ENCODE data around the gene ENTHD1.

ENTHD1 gene

DNA sequence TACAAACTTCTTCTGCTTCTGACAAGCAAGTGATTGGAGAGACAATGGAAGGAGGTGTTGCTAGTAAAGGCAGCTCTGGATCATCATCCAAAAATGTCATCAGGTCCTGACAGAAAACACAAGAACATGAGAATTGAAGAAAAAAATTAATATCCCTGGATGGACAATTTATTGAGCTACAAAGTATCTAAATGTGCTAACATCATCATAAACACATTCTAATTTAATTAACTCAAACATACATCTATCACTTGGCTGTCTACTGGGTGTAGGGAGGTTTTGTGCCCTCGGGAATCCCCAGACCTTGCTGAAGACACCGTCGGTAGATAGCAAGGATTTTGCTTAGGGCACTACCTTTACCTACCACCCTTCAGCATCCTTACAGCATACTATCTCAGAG, 72.6 kb downstream of the ENTHD1 start (continued):
- TF ChIP-seq, protein P1, sequence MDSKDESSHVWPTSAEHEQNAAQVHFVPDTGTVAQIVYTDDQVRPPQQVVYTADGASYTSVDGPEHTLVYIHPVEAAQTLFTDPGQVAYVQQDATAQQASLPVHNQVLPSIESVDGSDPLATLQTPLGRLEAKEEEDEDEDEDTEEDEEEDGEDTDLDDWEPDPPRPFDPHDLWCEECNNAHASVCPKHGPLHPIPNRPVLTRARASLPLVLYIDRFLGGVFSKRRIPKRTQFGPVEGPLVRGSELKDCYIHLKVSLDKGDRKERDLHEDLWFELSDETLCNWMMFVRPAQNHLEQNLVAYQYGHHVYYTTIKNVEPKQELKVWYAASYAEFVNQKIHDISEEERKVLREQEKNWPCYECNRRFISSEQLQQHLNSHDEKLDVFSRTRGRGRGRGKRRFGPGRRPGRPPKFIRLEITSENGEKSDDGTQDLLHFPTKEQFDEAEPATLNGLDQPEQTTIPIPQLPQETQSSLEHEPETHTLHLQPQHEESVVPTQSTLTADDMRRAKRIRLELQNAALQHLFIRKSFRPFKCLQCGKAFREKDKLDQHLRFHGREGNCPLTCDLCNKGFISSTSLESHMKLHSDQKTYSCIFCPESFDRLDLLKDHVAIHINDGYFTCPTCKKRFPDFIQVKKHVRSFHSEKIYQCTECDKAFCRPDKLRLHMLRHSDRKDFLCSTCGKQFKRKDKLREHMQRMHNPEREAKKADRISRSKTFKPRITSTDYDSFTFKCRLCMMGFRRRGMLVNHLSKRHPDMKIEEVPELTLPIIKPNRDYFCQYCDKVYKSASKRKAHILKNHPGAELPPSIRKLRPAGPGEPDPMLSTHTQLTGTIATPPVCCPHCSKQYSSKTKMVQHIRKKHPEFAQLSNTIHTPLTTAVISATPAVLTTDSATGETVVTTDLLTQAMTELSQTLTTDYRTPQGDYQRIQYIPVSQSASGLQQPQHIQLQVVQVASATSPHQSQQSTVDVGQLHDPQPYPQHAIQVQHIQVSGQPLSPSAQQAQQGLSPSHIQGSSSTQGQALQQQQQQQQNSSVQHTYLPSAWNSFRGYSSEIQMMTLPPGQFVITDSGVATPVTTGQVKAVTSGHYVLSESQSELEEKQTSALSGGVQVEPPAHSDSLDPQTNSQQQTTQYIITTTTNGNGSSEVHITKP (tag by site-specific recombination; IDR thresholded peaks at IDR 0.05), result no peak
- no peak for TF ChIP-seq ZNF354C (tag by site-specific recombination; IDR thresholded peaks at IDR 0.05; ENCODE audit: borderline replicate concordance, low read depth)
- no peak for TF ChIP-seq ZNF792 (tag by site-specific recombination; IDR thresholded peaks at IDR 0.05)

DNA sequence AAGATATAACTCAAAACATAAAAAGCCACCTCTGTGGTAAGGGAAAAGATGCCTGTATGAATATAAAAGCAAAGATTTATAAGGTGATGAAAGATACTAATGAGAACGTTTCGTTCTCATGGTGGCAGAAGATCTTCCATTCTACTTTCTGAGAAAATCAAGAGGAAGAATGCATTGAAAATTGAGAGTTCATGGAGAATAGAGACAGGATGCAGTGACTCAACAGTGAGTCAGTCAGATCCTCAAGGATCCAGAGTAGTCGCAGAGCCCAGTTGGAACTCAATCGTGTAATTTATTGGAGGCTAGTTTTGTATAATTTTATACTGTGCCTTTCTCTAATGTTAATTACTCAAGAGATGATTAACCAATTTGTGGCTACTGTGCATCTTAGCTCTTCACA, 73.3 kb downstream of the ENTHD1 start:
- ChIA-PET POLR2A (no interaction called here), CTCF (interaction anchor here (1.0 kb wide), 1 partner anchor 205 kb away, joined by 5 read pairs; no protein-coding TSS in a partner anchor)
- H3K9me3 ChIP-seq (ENCODE audit: control insufficient read depth, insufficient read depth, low read depth, low read length), result no peaks in the 10 kb centered on the region
- no peak overlapping the region for H3K27ac ChIP-seq (ENCODE audit: extremely low read depth, low read depth, low read length)
- no peaks in the 10 kb centered on the region for H3K4me1 ChIP-seq (ENCODE audit: control insufficient read depth, insufficient read depth, low read length)
- TF ChIP-seq, protein P2, sequence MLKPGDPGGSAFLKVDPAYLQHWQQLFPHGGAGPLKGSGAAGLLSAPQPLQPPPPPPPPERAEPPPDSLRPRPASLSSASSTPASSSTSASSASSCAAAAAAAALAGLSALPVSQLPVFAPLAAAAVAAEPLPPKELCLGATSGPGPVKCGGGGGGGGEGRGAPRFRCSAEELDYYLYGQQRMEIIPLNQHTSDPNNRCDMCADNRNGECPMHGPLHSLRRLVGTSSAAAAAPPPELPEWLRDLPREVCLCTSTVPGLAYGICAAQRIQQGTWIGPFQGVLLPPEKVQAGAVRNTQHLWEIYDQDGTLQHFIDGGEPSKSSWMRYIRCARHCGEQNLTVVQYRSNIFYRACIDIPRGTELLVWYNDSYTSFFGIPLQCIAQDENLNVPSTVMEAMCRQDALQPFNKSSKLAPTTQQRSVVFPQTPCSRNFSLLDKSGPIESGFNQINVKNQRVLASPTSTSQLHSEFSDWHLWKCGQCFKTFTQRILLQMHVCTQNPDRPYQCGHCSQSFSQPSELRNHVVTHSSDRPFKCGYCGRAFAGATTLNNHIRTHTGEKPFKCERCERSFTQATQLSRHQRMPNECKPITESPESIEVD (tag by site-specific recombination; IDR thresholded peaks at IDR 0.05), result no peak
- TF ChIP-seq ZNF391 (tag by site-specific recombination; IDR thresholded peaks at IDR 0.05; ENCODE audit: borderline replicate concordance, low read depth), result no peak
- TF ChIP-seq SP3 (tag by site-specific recombination; IDR thresholded peaks at IDR 0.05), result no peak
- 0 out of 2 replicates have a peak, but pooled peaks have one; percentile 23 for TF ChIP-seq ZBTB17 (tag by site-specific recombination; IDR thresholded peaks at IDR 0.05)
- peak; percentile 65 for TF ChIP-seq PRDM1 (tag by site-specific recombination; IDR thresholded peaks at IDR 0.05)
- no peak overlapping the region for H3K4me3 ChIP-seq (ENCODE audit: low read depth, low read length)
- no peaks in the 10 kb centered on the region for H3K36me3 ChIP-seq (ENCODE audit: control insufficient read depth in 2 of 2, insufficient read depth in 1 of 2, low read length in 2 of 2)

DNA sequence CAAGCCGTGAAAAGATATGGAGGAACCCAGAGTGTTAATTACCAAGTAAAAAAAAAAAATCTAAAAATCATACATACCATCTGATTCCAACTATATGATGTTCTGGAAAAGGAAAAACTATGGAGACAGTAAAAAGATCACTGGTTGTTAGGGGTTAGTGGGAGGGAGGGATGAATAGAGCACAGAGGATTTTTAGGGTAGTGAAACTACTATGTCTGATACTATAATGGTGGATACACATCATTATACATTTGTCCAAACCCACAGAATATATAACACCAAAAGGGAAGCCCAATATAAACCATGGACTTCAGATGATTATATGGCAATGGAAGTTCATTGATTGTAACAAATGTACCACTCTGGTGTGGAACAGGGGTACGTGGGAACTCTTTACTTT, 74.1 kb downstream of the ENTHD1 start:
- Histone ChIP-seq H3K4me3 (ENCODE audit: low read depth, low read length) (no peak overlapping the region), H3K27ac (ENCODE audit: extremely low read depth, low read depth, low read length) (no peak overlapping the region), H3K4me1 (ENCODE audit: control insufficient read depth, insufficient read depth, low read length) (no peaks in the 10 kb centered on the region), H3K36me3 (ENCODE audit: control insufficient read depth in 2 of 2, insufficient read depth in 1 of 2, low read length in 2 of 2) (no peaks in the 10 kb centered on the region), H3K9me3 (ENCODE audit: control insufficient read depth, insufficient read depth, low read depth, low read length) (no peaks in the 10 kb centered on the region)
- POLR2A ChIA-PET, result no interaction called here
- CTCF ChIA-PET, result interaction anchor here (0.5 to 1.6 kb wide), 6 partner anchors 9 to 284 kb away, joined by 3 to 6 read pairs (median 3); no protein-coding TSS in a partner anchor
- TF ChIP-seq ZNF529 (tag by site-specific recombination; IDR thresholded peaks at IDR 0.05; ENCODE audit: insufficient replicate concordance), result no peak
- no peak for TF ChIP-seq ZNF169 (tag by site-specific recombination; IDR thresholded peaks at IDR 0.05)
- TF ChIP-seq, protein P3, sequence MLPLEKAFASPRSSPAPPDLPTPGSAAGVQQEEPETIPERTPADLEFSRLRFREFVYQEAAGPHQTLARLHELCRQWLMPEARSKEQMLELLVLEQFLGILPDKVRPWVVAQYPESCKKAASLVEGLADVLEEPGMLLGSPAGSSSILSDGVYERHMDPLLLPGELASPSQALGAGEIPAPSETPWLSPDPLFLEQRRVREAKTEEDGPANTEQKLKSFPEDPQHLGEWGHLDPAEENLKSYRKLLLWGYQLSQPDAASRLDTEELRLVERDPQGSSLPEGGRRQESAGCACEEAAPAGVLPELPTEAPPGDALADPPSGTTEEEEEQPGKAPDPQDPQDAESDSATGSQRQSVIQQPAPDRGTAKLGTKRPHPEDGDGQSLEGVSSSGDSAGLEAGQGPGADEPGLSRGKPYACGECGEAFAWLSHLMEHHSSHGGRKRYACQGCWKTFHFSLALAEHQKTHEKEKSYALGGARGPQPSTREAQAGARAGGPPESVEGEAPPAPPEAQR (tag by site-specific recombination; IDR thresholded peaks at IDR 0.05), result no peak
- no peak for TF ChIP-seq ZNF157 (tag by site-specific recombination; IDR thresholded peaks at IDR 0.05)
- TF ChIP-seq, protein P4, sequence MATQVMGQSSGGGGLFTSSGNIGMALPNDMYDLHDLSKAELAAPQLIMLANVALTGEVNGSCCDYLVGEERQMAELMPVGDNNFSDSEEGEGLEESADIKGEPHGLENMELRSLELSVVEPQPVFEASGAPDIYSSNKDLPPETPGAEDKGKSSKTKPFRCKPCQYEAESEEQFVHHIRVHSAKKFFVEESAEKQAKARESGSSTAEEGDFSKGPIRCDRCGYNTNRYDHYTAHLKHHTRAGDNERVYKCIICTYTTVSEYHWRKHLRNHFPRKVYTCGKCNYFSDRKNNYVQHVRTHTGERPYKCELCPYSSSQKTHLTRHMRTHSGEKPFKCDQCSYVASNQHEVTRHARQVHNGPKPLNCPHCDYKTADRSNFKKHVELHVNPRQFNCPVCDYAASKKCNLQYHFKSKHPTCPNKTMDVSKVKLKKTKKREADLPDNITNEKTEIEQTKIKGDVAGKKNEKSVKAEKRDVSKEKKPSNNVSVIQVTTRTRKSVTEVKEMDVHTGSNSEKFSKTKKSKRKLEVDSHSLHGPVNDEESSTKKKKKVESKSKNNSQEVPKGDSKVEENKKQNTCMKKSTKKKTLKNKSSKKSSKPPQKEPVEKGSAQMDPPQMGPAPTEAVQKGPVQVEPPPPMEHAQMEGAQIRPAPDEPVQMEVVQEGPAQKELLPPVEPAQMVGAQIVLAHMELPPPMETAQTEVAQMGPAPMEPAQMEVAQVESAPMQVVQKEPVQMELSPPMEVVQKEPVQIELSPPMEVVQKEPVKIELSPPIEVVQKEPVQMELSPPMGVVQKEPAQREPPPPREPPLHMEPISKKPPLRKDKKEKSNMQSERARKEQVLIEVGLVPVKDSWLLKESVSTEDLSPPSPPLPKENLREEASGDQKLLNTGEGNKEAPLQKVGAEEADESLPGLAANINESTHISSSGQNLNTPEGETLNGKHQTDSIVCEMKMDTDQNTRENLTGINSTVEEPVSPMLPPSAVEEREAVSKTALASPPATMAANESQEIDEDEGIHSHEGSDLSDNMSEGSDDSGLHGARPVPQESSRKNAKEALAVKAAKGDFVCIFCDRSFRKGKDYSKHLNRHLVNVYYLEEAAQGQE (tag by site-specific recombination; IDR thresholded peaks at IDR 0.05), result no peak
- TF ChIP-seq GFI1B (tag by site-specific recombination; IDR thresholded peaks at IDR 0.05), result no peak
- no peak for TF ChIP-seq ZNF121 (tag by site-specific recombination; IDR thresholded peaks at IDR 0.05)
- TF ChIP-seq, protein P5, sequence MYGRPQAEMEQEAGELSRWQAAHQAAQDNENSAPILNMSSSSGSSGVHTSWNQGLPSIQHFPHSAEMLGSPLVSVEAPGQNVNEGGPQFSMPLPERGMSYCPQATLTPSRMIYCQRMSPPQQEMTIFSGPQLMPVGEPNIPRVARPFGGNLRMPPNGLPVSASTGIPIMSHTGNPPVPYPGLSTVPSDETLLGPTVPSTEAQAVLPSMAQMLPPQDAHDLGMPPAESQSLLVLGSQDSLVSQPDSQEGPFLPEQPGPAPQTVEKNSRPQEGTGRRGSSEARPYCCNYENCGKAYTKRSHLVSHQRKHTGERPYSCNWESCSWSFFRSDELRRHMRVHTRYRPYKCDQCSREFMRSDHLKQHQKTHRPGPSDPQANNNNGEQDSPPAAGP (tag by site-specific recombination; IDR thresholded peaks at IDR 0.05), result no peak
- TF ChIP-seq, protein P6, sequence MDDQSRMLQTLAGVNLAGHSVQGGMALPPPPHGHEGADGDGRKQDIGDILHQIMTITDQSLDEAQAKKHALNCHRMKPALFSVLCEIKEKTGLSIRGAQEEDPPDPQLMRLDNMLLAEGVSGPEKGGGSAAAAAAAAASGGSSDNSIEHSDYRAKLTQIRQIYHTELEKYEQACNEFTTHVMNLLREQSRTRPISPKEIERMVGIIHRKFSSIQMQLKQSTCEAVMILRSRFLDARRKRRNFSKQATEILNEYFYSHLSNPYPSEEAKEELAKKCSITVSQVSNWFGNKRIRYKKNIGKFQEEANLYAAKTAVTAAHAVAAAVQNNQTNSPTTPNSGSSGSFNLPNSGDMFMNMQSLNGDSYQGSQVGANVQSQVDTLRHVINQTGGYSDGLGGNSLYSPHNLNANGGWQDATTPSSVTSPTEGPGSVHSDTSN (CRISPR knock-in tag; IDR thresholded peaks at IDR 0.05), result no peak
- no peak for TF ChIP-seq OVOL3 (tag by site-specific recombination; IDR thresholded peaks at IDR 0.05)
- no peak for TF ChIP-seq IKZF3 (tag by site-specific recombination; IDR thresholded peaks at IDR 0.05)
- no peak for TF ChIP-seq ZSCAN16 (tag by site-specific recombination; IDR thresholded peaks at IDR 0.05)
- TF ChIP-seq KLF16 (tag by site-specific recombination; IDR thresholded peaks at IDR 0.05), result no peak
